NCI-H345 treated with DMSO at 0.1 percent for 48 hours (cell line): ENCODE measurements around the gene PRSS1.
A peak's percentile ranks its signal among the peaks of the same experiment; 100 is the strongest.
"Not testable (repeated sequence)": the region's sequence is repeated elsewhere in the genome, so short reads cannot be mapped to it uniquely, and the experiment has no call there.

Experiments used
- DNase-seq: peaks from one replicate; lab custom pipeline; 2025; ENCODE audit not compliant: unreplicated experiment; lab: John Stamatoyannopoulos, UW

PRSS1 gene

GRCh38 chr7:142745745-142746144, 3.5 kb upstream of the PRSS1 start:
- DNase-seq, result no peak

DNA sequence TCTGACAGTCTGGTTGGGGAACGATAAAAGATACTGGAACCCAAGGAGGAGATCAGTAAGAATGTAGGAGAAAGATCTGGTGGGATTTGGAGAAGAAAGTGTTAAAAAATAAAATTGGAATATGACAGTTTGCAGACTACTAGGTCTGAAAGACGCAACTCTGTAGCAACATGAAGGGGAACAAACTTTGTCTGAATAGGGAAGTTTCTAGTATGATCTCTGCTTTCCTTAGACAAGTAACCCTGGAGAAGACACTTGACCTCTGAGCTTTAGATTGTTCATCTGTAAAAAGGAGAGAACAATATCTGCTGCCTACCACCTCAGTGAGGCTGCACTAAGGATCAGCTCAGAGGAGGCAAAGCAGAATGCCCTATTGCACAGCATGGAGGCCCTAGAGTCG, 3.0 kb upstream of the PRSS1 start:
- DNase-seq, result no peak

GRCh38 chr7:142748410-142748809, 862 bp upstream of the PRSS1 start:
- not testable (repeated sequence) for DNase-seq

GRCh38 chr7:142750321-142750938, 1.2 kb downstream of the PRSS1 start:
- DNase-seq, result no peak

GRCh38 chr7:142751526-142752175, 2.4 kb downstream of the PRSS1 start:
- DNase-seq, result not testable (repeated sequence)

DNA sequence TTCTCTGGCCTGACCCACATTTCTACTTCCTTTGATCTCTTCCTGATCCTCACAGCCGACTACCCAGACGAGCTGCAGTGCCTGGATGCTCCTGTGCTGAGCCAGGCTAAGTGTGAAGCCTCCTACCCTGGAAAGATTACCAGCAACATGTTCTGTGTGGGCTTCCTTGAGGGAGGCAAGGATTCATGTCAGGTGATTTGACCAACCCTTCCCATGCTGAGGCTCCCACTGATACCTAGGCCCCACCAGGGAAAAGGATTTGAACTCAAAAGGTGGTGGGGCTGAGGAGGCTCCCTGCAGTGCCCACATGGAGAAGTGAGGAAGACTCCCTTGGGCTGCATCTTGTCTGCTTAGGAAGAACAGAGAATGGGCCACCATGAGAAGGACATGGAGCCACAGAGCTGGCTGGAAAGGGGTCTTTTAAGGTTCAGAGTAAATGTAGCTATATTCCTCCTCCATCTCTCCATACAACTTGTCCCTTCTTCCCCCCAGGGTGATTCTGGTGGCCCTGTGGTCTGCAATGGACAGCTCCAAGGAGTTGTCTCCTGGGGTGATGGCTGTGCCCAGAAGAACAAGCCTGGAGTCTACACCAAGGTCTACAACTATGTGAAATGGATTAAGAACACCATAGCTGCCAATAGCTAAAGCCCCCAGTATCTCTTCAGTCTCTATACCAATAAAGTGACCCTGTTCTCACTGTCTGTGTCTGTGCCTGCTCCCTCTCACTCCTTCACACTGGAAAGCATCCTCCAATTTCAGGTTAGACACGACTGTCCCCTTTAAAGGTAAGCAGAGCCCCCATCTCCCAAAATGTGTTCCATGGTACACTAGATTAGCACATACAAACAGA, 3.3 kb downstream of the PRSS1 start:
- no peak for DNase-seq

DNA sequence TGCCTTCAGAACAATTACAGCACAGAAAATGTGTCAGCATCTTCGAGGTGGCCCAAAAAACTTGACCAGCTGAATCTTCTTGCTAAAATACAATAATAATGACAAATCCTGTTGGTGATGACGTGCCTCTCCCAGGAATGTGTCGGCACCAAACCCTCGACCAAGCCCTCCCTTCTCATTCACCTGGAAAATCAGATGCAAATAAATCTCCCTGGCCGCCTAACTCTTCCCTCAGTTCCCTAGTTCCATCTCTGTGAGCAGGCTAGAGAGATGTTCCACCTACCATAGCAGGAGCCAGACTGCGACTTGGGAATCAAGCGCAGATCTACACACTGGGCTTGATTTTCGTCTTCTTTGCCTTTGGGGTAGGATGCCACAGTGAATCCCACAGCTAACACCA, 4.1 kb downstream of the PRSS1 start:
- no peak for DNase-seq

DNA sequence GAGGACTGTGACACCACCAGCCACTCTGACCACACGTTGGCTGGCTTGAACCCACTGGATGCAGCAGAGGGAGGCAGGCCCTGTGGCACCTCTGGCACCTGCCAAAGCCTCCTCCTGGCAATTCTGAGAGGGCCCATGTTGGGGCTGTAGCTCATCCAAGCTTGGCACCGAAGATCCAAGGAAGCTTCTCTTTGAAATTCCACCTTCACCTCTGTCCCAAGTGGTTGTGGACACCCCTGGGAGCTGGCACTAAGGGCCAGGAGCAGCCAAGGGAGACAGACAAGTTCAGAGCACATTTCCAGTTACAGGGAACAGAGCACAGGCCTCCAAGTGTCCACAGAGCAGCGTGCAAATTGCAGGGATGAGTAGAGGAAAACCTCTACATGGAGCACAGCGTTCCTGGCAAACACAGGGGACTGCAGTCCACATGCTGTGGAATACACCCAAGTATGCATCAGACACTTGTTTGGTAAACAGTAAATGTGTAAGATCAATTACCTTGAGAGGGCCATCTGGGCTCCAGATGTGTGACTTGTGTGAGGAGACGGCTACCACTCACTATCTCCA, 4.7 kb downstream of the PRSS1 start:
- not testable (repeated sequence) for DNase-seq

- DNase-seq, result no peak
Observed at GRCh38 chr7:142754681-142755575, 5.7 kb downstream of the PRSS1 start.

DNA sequence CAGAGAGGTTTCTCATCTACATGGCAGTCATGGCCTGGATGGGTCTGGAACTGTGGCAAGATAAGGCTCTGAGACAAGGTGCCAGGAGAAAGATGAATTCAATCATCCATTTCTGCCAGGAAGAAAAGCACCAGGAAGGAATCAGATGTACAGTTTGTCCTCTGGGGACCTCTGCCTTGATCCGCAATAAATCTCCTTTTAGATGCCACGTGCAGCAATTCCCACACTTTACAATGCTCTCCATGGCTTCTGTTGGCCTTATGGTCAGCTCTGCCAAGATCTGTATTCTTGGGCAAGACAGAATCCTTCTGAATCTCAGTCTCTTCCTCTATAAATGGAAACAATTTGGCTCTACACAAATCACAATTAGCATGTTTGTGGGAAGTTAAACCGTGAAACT, 9.0 kb downstream of the PRSS1 start:
- DNase-seq, result not testable (repeated sequence)

DNA sequence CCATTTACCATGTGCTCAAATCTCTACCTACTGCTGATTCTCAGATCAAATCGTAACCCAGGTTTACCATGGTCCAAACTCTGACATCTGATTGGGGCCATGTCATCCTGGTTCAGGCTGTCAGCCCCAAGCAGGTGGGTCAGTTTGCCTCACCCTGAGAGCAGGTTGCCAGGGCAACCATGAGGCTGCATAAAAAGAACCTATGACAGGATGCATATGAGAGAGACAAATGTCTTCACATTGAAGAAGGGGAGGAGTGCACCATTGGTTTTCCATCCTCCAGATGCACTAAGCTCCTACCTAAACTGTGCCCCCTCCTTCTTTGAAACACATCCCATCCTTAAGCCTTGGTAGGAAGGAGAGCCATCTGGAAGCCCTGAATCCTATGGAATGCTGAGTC, 10.2 kb downstream of the PRSS1 start:
- no peak for DNase-seq

GRCh38 chr7:142760071-142760642, 10.9 kb downstream of the PRSS1 start:
- no peak for DNase-seq

GRCh38 chr7:142761606-142762005, 12.3 kb downstream of the PRSS1 start:
- not testable (repeated sequence) for DNase-seq

DNA sequence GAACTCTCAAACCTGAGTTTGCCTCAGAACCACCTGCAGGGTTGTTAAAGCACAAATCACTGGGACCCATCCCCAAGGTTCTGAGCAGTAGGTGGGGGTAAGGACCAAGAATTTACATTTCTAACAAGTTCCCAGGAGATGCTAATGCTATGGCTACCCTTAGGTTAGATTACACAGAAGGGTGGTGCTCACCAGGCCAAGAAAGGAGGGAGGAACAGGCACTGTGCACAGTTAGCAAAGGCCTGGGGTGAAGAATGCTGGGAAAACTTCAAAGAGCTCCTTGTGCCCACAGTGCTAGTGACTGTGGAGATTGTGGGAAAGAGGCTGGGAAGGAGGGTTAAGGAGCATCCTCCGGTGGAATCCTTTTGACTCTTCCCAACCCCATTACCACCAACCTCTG, 12.8 kb downstream of the PRSS1 start:
- no peak for DNase-seq

DNA sequence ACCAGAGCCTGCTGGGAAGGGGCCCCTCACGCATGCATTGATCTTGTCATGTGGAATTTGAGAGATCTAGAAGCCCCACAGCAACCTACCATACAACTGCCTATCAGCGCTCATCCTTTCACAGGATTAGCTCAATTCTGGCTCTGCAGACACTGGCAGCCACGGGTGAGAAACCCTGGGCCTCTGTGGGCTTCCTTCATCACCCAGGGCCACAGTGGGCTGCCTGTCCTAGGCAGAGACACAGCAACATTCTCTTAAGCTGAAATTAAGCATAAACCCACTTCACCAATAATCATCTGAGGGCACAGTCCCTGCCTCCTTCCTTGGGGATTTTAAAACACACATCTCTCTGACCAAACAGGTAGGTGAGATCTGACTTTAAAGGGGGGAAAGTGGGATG, 18.2 kb downstream of the PRSS1 start:
- DNase-seq, result no peak

DNA sequence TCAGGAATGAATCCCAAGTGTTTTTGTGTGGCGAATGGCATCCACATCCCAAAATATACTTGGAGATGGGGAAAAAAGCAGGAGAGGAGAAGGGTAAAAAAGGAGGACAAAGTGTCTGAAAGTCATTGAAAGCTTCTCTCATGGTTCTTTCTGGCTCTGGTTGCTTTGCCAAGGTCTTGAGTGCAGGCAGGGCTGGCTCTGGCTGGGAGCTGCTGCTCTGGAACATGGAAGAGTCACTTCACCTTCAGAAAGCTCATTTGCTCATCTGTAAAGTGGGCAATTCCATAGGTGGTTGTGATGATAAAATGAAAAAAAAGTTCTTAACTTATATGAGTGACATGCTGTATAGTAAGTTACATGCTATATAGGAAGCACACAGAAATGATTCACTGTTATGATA, 18.6 kb downstream of the PRSS1 start:
- DNase-seq, result no peak

DNA sequence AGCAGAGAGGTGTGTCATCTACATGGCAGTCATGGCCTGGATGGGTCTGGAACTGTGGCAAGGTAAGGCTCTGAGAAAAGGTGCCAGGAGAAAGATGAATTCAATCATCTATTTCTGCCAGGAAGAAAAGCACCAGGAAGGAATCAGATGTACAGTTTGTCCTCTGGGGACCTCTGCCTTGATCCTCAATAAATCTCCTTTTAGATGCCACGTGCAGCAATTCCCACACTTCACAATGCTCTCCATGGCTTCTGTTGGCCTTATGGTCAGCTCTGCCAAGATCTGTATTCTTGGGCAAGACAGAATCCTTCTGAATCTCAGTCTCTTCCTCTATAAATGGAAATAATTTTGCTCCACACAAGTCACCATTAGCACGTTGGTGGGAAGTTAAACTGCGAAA, 19.6 kb downstream of the PRSS1 start:
- not testable (repeated sequence) for DNase-seq

DNA sequence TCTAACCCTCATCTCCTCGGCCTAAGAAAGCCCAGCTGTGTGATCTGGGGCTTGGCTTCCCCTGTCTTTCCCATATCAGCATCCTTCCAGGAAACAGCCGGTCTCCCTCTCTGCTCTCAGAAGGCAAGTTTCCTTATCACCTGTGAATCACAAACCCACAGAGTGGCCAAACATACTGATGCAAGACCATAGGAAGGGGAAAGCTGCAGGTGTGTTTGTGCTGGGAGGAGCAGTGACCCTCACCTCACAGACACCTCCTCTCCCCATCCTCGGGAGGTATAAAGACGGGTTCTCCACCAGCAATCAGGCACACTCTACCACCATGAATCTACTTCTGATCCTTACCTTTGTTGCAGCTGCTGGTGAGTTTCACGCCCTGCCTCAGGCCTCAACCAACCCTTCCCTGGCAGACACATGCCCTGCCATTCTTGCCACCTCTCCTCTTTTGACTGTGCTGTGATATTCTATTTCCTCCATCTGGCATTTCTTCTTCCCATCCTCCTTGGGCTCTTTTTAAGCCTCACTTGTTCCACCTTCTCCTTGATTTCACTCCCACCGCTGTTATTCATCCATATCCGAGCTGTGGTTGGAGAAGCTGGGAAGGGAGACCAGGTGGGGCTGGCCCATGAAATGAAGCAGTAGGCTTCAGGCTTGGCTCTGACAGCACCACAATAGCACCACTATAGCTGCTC, 21.5 kb downstream of the PRSS1 start, which contains the start of gene PRSS2:
PRSS2 (plus strand) TSS at position 310 of the 692 bp plus-strand sequence; CDS start at position 323, 13 bp downstream.
- DNase-seq, result no peak

DNA sequence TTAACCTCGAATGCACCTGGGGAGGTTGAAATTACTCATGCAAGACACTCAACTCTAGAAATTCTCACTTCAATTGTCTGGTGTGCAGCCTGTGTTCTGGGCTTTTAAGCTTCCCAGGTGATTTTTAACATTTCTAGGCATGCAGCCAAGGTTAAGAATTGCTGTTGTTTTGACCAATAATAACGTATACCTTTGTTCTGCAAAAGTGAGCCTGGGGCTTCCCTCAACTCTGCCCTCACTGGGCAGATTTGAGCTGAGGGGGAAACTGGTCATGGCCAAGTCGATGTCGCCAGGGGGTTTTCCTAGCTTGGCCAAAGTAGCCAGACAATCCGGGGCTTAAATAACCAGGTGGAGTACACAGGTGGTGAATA, 22.1 kb downstream of the PRSS1 start:
- DNase-seq, result peak; percentile 94

DNA sequence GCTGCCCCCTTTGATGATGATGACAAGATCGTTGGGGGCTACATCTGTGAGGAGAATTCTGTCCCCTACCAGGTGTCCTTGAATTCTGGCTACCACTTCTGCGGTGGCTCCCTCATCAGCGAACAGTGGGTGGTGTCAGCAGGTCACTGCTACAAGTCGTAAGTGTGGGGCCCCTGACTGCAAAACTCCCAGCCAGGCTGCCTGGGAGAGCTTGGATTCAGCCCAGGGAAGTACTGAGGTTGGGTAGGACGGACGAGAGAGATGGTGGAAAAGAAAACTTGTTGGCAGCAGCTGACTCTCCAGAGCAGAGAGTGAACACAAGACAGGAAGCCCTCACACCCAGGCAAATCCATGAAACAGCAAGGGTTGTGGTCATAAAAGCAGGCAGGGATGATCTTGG, 22.8 kb downstream of the PRSS1 start:
- no peak for DNase-seq
